ENCODE data around the gene ANKRD63. TPM values are rescaled to one million over a fixed set of nuclear protein-coding genes. Genes with fewer than 3 reads are reported as not detected.
A peak's percentile ranks its signal among the peaks of the same experiment; 100 is the strongest.

Gene ANKRD63
- total RNA-seq, 1 donor from 2014 or later: not detected

DNA sequence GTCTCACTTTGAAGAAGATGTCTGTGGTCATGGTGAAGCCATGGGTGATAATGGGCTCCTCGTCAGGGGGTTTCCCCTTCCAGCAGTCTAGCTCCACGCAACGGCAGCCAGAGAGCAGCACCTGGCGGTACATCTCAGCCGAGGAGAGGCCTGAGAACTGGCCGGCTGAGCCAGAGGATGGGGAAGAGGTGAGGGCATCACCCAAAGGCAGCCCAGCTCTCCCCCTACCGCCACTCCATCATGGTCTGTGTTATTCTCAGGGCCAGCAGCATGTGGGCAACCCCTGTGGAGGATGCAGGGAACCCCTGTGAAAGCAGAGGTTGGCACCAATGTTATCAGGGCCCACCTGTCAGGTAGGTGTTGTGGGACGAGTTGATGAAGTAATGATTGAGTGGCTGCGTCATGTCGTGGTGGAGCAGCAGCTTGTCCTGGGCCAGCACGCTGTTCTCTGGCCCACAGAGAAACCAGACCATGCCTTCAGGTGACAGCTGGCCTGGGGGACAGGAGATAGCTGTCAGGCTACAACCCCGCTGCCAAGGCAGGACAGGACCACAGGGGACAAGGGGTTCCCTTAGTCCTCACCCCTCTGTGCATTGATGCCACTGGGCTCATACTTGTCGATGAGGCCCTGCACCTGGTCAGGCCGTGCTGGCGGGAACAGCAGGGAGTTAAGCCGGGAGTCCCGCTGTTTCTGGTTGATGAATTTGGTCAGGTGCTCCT, 15.5 kb upstream of the ANKRD63 start:
- Histone ChIP-seq H3K79me2 (ENCODE audit: low read depth) (no peaks in the 10 kb centered on the region), H3K4me2 (no peak overlapping the region), H3K36me3 (no peaks in the 10 kb centered on the region), H3K4me3 (no peak overlapping the region), H3K9ac (no peak overlapping the region), H3K9me3 (ENCODE audit: low read depth) (peaks cover 5% of the 10 kb centered on the region), H3K27me3 (peaks cover 5% of the 10 kb centered on the region), H2AFZ (replicated peaks) (no peak overlapping the region), H3K4me1 (peaks cover 16% of the 10 kb centered on the region), H3F3A (ENCODE audit: low read depth) (no peaks in the 10 kb centered on the region), H4K20me1 (ENCODE audit: low read depth) (no peaks in the 10 kb centered on the region), H3K27ac (no peak overlapping the region)
- Mint-ChIP-seq H3K27ac (no peak overlapping the region), H3K36me3 (peaks cover 5% of the 10 kb centered on the region), H3K4me1 (peaks cover 55% of the 10 kb centered on the region), H3K4me3 (no peak overlapping the region), H3K27me3 (ENCODE audit: insufficient read depth, low read depth) (peaks cover 23% of the 10 kb centered on the region), H3K9me3 (peaks cover 19% of the 10 kb centered on the region)
- no peak for TF ChIP-seq EZH2 (IDR thresholded peaks at IDR 0.05)
- TF ChIP-seq EZH2phosphoT487 (IDR thresholded peaks at IDR 0.05): no peak
- TF ChIP-seq, protein P1, sequence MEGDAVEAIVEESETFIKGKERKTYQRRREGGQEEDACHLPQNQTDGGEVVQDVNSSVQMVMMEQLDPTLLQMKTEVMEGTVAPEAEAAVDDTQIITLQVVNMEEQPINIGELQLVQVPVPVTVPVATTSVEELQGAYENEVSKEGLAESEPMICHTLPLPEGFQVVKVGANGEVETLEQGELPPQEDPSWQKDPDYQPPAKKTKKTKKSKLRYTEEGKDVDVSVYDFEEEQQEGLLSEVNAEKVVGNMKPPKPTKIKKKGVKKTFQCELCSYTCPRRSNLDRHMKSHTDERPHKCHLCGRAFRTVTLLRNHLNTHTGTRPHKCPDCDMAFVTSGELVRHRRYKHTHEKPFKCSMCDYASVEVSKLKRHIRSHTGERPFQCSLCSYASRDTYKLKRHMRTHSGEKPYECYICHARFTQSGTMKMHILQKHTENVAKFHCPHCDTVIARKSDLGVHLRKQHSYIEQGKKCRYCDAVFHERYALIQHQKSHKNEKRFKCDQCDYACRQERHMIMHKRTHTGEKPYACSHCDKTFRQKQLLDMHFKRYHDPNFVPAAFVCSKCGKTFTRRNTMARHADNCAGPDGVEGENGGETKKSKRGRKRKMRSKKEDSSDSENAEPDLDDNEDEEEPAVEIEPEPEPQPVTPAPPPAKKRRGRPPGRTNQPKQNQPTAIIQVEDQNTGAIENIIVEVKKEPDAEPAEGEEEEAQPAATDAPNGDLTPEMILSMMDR (IDR thresholded peaks at IDR 0.05): no peak
- DNase-seq (ENCODE audit: low spot score): no peak

DNA sequence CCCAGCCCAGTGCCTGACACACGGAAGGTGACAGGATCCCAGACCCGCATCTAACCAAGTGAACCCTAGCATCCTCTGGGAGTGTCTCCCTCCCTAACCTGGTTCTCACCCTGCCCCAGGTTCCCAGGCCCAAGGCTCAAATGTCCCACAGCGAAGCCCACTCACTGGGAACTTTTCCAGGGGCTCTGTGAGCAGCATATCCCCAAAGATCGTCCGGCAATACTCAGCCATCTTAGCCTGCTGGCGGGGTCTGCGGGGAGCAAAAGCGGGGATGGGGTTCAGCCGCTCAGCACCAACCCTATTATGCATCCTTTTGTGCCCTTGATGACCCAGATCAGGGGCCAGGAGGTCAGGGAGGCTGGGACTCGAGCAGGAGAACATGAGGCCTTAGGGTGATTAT, 14.5 kb upstream of the ANKRD63 start:
- H2AFZ ChIP-seq (replicated peaks): no peak overlapping the region
- TF ChIP-seq EZH2 (IDR thresholded peaks at IDR 0.05) (no peak), EZH2phosphoT487 (IDR thresholded peaks at IDR 0.05) (no peak)
- TF ChIP-seq, protein P1 (IDR thresholded peaks at IDR 0.05): no peak
- peaks cover 22% of the 10 kb centered on the region for H3K27me3 Mint-ChIP-seq (ENCODE audit: insufficient read depth, low read depth)
- DNase-seq (ENCODE audit: low spot score): no peak
- H3K9me3 ChIP-seq (ENCODE audit: low read depth): peaks cover 5% of the 10 kb centered on the region
- peaks cover 17% of the 10 kb centered on the region for H3K4me1 ChIP-seq
- H4K20me1 ChIP-seq (ENCODE audit: low read depth): no peaks in the 10 kb centered on the region
- H3K79me2 ChIP-seq (ENCODE audit: low read depth): no peaks in the 10 kb centered on the region
- peaks cover 19% of the 10 kb centered on the region for H3K9me3 Mint-ChIP-seq
- H3K9ac ChIP-seq: no peak overlapping the region
- H3K4me3 ChIP-seq: no peak overlapping the region
- H3K36me3 ChIP-seq: no peaks in the 10 kb centered on the region
- H3K36me3 Mint-ChIP-seq: peaks cover 5% of the 10 kb centered on the region
- H3K27ac ChIP-seq: no peak overlapping the region
- peaks cover 15% of the 10 kb centered on the region for H3K27me3 ChIP-seq
- no peak overlapping the region for H3K4me2 ChIP-seq
- peaks cover 65% of the 10 kb centered on the region for H3K4me1 Mint-ChIP-seq
- H3K27ac Mint-ChIP-seq: peak overlapping the region; percentile 90
- H3K4me3 Mint-ChIP-seq: peak overlapping the region; percentile 4
- H3F3A ChIP-seq (ENCODE audit: low read depth): no peaks in the 10 kb centered on the region

- Mint-ChIP-seq H3K27me3 (ENCODE audit: insufficient read depth, low read depth) (peaks cover 21% of the 10 kb centered on the region), H3K27ac (peak overlapping the region; percentile 57), H3K4me3 (peak overlapping the region; percentile 21), H3K4me1 (peaks cover 66% of the 10 kb centered on the region), H3K9me3 (peaks cover 19% of the 10 kb centered on the region), H3K36me3 (peaks cover 5% of the 10 kb centered on the region)
- Histone ChIP-seq H3K36me3 (no peaks in the 10 kb centered on the region), H3K9me3 (ENCODE audit: low read depth) (peaks cover 5% of the 10 kb centered on the region), H3F3A (ENCODE audit: low read depth) (no peaks in the 10 kb centered on the region), H3K27ac (no peak overlapping the region), H3K4me3 (no peak overlapping the region), H3K4me2 (no peak overlapping the region), H3K9ac (no peak overlapping the region), H2AFZ (replicated peaks) (no peak overlapping the region), H3K79me2 (ENCODE audit: low read depth) (no peaks in the 10 kb centered on the region), H3K4me1 (peaks cover 15% of the 10 kb centered on the region), H3K27me3 (peaks cover 22% of the 10 kb centered on the region), H4K20me1 (ENCODE audit: low read depth) (no peaks in the 10 kb centered on the region)
- no peak for DNase-seq (ENCODE audit: low spot score)
- TF ChIP-seq, protein P1 (IDR thresholded peaks at IDR 0.05): no peak
- no peak for TF ChIP-seq EZH2 (IDR thresholded peaks at IDR 0.05)
- TF ChIP-seq EZH2phosphoT487 (IDR thresholded peaks at IDR 0.05): no peak
These were observed 13.8 kb upstream of the ANKRD63 start for GRCh38 chr15:40296561-40297230.
